DMS53 treated with DMSO at 0.1 percent for 48 hours (cell line): Measurements from ENCODE around the gene TMEM238L.

Experiments used
- DNase-seq: peaks from one replicate; lab custom pipeline; 2025; ENCODE audit not compliant: unreplicated experiment; lab: John Stamatoyannopoulos, UW

TMEM238L gene

DNA sequence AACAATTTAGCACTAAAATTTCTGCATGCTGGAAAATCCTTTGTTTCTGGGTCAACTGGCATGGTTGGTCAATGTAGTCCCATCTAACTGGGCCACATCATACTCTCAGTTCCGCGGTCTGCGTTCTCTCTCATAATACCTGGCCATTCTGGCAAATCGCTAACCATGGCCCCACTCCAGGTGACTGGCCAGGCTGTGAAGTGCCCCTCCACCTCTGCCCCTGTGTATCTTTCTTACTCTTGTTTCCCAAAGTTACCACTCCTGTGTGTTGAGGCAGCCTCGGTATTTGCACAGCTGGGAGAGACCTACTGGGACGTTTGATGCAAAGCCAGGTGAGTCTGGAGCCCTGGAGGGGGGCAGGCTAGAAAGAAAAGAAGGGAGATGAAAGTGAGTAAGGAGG, 2.0 kb upstream of the TMEM238L start:
- no peak for DNase-seq

GRCh38 chr17:10804546-10804945, 647 bp upstream of the TMEM238L start:
- no peak for DNase-seq

- DNase-seq: no peak
Measured at GRCh38 chr17:10803350-10803749, 549 bp downstream of the TMEM238L start.

DNA sequence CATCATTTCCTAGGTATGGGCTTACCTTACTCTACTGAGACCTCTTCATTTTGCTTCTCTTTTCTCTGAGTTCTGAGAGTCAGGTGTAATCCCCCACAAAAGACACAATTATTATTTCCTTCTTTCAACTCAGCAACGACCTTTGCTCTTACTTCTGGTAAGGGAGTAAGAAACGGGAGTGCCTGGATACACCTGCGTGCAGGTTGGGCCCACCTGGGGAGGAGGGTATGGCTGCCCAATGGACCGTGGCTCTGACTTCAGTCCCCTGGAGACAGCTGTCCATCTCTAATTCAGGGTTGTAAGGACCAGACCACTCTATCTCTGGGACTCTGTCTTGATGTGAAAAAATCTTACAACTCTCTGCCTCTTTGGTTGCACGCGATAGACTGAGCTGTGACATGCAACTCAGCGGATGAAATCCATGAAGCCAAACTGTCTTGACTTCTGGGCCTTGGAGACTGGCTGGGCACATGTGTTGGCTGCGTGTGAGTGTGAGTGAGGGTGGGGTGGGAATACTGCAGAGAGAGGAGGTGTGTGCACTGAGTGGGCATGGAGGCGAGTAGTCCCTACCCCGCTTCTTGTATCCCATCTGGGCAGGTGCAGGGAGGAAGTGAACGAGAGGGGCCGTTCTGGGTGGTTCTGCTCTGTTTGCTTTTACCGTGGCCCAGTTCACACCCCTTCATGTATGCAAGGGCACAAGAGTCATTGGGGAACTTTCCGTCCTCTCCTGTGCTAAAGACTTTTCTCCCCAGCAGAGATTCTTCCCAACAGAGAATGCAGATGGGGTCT, 1.2 kb downstream of the TMEM238L start:
- no peak for DNase-seq

DNA sequence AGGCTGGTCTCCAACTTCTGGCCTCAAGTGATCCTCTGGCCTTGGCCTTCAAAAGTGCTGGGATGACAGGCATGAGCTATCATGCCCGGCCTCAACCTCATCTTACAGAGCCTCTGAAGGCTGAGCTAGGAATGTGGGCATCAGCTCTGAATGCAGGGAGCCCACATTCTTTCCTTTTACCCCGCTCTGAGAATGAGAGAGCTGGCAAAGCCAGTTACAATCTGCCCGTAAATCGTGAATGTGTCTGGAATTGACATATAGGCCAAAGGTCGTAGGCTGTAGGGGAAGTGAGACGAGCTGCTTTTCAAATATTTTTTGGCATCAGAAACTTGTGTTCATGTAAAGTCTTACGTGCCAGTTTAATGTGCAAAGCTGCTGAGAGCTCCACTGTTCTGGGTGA, 4.5 kb downstream of the TMEM238L start:
- no peak for DNase-seq

- no peak for DNase-seq
Measured at GRCh38 chr17:10798910-10799309, 5.0 kb downstream of the TMEM238L start.

DNA sequence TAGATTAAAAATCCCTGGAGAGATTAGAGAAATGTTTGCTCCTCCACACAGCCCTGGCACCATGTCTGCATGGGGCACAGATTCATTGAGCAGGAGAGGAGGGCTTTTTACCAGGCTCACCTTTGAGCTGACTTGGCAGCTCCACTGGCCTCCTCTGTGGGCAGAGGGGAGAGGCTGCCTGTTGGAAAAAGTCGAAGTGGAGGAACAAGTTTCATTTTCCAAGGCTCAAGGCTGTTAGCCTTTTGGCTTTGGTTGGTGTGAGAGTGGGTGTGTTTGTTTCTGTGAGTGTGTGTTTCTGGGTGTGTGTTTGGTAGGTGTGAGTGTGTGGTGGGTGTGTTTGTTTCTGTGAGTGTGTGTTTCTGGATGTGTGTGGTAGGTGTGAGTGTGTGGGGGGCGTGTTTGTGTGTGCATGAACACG, 5.6 kb downstream of the TMEM238L start:
- DNase-seq: no peak

DNA sequence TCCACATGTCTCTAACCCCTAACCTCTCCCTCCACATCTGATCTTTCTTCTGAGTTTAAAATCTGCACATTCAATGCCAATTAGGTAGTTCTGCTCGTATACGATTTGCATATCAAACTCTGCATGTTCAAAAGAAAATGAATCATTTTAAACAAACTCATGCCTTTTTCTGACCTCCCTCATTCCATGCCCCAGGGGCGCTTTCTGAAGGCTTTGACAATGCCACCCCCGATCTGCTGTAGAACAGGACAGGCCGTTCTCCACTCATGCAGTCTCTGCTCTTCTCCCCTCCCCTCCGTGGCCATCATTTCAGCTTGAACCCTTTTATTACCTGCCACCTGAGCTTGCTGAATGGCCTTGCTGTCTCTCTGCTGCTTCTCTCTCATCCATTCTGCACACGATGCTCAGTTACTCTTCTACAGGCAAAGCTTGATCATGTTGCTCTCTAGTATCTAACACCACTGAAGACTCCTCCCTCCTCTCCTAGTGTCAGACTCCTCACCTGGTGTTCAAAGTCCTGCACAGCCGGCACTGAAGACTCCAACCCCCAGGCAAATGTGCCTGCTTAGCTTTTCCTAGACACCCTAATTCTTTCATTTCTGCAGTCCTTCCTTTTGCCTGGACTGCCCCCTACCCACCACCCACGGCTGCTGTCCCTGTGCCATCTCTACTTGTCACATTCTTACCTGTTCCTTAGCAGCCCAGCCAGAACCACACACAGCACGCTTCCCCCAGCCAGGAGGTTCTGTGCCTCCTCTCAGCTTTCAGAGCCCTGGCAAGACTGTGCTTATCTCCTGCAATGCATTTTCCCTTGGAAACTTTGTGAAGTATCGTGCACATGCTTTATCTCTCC, 6.2 kb downstream of the TMEM238L start:
- no peak for DNase-seq

GRCh38 chr17:10793816-10794215, 10.1 kb downstream of the TMEM238L start:
- DNase-seq: no peak

GRCh38 chr17:10793256-10793655, 10.6 kb downstream of the TMEM238L start:
- DNase-seq: no peak

GRCh38 chr17:10792151-10792550, 11.7 kb downstream of the TMEM238L start:
- no peak for DNase-seq

- DNase-seq: no peak
Measured at GRCh38 chr17:10790491-10791401, 13.2 kb downstream of the TMEM238L start.

GRCh38 chr17:10789694-10790271, 14.1 kb downstream of the TMEM238L start:
- DNase-seq: no peak

DNA sequence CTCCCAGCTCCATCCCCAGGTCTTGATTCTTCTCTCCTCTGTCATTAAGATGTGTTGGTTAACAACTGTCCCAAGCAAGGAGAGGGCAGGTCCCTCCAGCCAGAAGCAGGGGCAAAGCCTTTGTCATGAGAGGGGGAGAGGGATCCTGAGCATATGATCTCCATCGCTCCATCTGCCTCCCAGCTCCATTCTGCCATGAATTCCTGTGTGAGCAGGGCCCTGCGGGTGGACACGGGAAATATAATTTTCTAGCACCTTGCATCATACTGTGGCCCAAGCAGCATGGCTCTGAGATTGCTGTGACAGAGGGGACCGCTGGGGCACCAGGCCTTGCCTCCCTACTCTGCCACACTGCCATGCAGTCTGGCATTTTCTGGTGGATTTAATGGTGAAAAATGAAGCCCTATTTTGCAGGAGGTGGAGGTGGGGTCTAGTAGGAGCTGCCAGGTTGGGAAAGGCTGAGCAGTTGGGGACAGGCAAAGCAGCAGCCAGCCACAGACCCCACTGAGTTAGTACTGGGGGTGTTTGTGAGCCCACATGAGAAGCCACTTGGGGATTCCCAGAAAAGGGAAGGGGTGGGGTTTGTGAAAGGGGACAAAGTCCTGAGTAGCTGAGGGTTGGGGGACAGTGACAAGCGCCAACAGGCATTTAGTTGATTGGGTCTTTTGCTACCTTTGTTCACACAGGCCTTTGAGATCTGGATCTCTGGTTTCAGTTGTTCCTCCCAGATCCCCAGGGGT, 16.4 kb downstream of the TMEM238L start:
- no peak for DNase-seq

- DNase-seq: no peak
Measured at GRCh38 chr17:10785295-10785694, 18.6 kb downstream of the TMEM238L start.

GRCh38 chr17:10779609-10780008, 24.3 kb downstream of the TMEM238L start:
- no peak for DNase-seq

DNA sequence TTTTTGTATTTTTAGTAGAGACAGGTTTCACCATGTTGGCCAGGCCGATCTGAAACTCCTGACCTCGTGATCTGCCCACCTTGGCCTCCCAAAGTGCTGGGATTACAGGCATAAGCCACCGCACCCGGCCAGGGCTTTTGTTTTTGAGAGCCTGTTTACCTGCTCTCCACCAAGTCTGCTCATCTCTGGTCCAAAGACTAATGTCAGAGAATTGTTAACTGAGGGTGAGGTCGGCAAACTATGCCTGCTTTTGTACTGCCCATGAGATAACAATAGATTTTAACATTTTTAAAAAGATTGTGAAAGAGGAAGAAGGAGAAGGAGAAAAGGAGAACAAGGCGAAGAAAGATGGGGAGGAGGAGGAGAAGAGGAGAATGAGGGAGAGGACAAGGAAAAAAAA, 26.0 kb downstream of the TMEM238L start:
- no peak for DNase-seq

DNA sequence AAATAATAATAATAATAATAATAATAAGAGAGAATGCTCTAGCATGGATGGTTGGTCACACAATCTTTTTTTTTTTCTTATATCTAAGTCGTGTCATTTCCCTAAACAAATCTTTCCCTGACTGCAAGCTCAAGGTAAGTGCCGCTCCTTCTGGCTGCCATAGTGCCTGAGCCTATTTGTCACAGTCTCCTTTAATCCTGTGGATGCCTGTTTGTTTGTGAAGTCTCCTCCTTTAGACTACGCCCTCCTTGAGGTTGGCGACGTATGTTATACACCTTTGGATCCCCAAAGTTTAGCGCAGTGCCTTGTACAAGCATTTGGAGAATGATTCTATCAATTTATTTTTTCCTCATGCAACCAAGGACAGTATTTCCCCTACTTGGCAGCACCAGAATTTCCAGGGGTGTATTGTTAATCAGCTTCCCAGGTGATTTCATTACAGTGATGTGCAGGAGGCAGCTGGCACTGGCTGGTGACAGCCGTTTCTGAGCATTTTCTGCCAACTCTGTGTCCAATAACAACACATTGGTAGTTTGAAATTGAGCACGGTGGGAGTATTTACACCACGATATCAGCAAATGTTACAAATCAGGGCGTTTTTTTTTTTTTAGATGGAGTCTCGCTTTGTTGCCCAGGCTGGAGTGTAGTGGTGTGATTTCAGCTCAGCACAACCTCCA, 26.6 kb downstream of the TMEM238L start:
- no peak for DNase-seq

DNA sequence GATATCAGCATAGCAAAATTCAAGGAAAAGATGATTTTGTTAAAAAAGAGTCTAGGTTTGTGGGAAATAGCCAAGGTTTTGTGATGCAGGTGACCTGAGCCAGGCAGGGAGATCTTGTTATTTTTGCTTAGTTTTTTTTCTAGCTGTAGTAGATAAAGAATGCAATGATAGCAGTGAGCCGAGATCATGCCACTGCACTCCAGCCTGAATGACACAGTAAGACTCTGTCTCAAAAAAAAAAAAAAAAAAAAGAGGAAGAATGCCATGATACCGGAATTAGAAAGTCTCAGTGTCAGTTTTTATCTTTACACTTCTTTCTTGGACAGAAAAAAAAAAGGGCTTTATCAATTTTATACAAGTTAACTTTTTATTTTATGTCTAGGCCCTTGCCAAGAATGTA, 27.5 kb downstream of the TMEM238L start:
- no peak for DNase-seq
